Measurements from ENCODE around the gene NCOA3. TPM values are rescaled to one million over a fixed set of nuclear protein-coding genes. Genes with fewer than 3 reads are reported as not detected.
"Not testable (repeated sequence)": the region's sequence is repeated elsewhere in the genome, so short reads cannot be mapped to it uniquely, and the experiment has no call there.

Gene NCOA3
- total RNA-seq, 2 experiments from 2014 or later: 71.3 to 74.2 TPM

GRCh38 chr20:47574616-47575364 lies 73.1 kb downstream of the NCOA3 start:
- POLR2A ChIA-PET: no interaction called here
- no peaks in the 10 kb centered on the region for H3K27me3 Mint-ChIP-seq
- H3K4me1 Mint-ChIP-seq: peaks cover 44% of the 10 kb centered on the region
- DNase-seq (no peak), ATAC-seq (ENCODE audit: low read depth) (no peak)
- H3K36me3 Mint-ChIP-seq: peaks cover 26% of the 10 kb centered on the region
- no peak overlapping the region for H3K4me3 Mint-ChIP-seq
- H3K27ac Mint-ChIP-seq: no peak overlapping the region
- peaks cover 2% of the 10 kb centered on the region for H3K9me3 Mint-ChIP-seq

GRCh38 chr20:47576516-47577033 lies 74.9 kb downstream of the NCOA3 start:
- Mint-ChIP-seq H3K4me1 (peaks cover 48% of the 10 kb centered on the region), H3K36me3 (peaks cover 16% of the 10 kb centered on the region), H3K27ac (peak overlapping the region; percentile 53), H3K27me3 (no peaks in the 10 kb centered on the region), H3K4me3 (peak overlapping the region; percentile 76), H3K9me3 (no peaks in the 10 kb centered on the region)
- POLR2A ChIA-PET: interaction anchor here (0.6 kb wide), 2 partner anchors 24 to 73 kb away, joined by 5 read pairs; no protein-coding TSS in a partner anchor
- ATAC-seq (ENCODE audit: low read depth) (peak; percentile 48), DNase-seq (no peak)

GRCh38 chr20:47577314-47577713 lies 75.6 kb downstream of the NCOA3 start:
- Mint-ChIP-seq H3K27ac (no peak overlapping the region), H3K27me3 (no peaks in the 10 kb centered on the region), H3K9me3 (no peaks in the 10 kb centered on the region), H3K4me1 (peaks cover 42% of the 10 kb centered on the region), H3K4me3 (no peak overlapping the region), H3K36me3 (peaks cover 13% of the 10 kb centered on the region)
- DNase-seq: no peak
- no peak for ATAC-seq (ENCODE audit: low read depth)
- POLR2A ChIA-PET: interaction anchor here (0.6 kb wide), 1 partner anchor 73 kb away, joined by 5 read pairs; no protein-coding TSS in a partner anchor

- no peaks in the 10 kb centered on the region for H3K27me3 Mint-ChIP-seq
- ATAC-seq (ENCODE audit: low read depth): no peak
- H3K4me3 Mint-ChIP-seq: no peak overlapping the region
- DNase-seq: no peak
- POLR2A ChIA-PET: no interaction called here
- peaks cover 37% of the 10 kb centered on the region for H3K4me1 Mint-ChIP-seq
- H3K36me3 Mint-ChIP-seq: peaks cover 15% of the 10 kb centered on the region
- no peaks in the 10 kb centered on the region for H3K9me3 Mint-ChIP-seq
- H3K27ac Mint-ChIP-seq: no peak overlapping the region
Observed at GRCh38 chr20:47578543-47578942, 76.9 kb downstream of the NCOA3 start.

GRCh38 chr20:47580686-47581085 lies 79.0 kb downstream of the NCOA3 start:
- POLR2A ChIA-PET: interaction anchor here (0.6 kb wide), 1 partner anchor 58 kb away, joined by 5 read pairs; no protein-coding TSS in a partner anchor
- H3K27ac Mint-ChIP-seq; ATAC-seq (ENCODE audit: low read depth); H3K4me3 Mint-ChIP-seq; H3K9me3 Mint-ChIP-seq; DNase-seq; H3K27me3 Mint-ChIP-seq: not testable (repeated sequence)
- H3K4me1 Mint-ChIP-seq: peaks cover 32% of the 10 kb centered on the region
- peaks cover 23% of the 10 kb centered on the region for H3K36me3 Mint-ChIP-seq

GRCh38 chr20:47581090-47581489 lies 79.4 kb downstream of the NCOA3 start:
- H3K4me3 Mint-ChIP-seq: no peak overlapping the region
- H3K36me3 Mint-ChIP-seq: peaks cover 24% of the 10 kb centered on the region
- ATAC-seq (ENCODE audit: low read depth): no peak
- H3K27me3 Mint-ChIP-seq: no peaks in the 10 kb centered on the region
- DNase-seq: no peak
- H3K9me3 Mint-ChIP-seq: no peaks in the 10 kb centered on the region
- peaks cover 29% of the 10 kb centered on the region for H3K4me1 Mint-ChIP-seq
- no peak overlapping the region for H3K27ac Mint-ChIP-seq
- POLR2A ChIA-PET: interaction anchor here (0.6 kb wide), 1 partner anchor 59 kb away, joined by 5 read pairs; no protein-coding TSS in a partner anchor

- Mint-ChIP-seq H3K36me3 (peaks cover 31% of the 10 kb centered on the region), H3K27me3 (no peaks in the 10 kb centered on the region), H3K4me3 (no peak overlapping the region), H3K4me1 (peaks cover 18% of the 10 kb centered on the region), H3K9me3 (no peaks in the 10 kb centered on the region), H3K27ac (no peak overlapping the region)
- ATAC-seq (ENCODE audit: low read depth): no peak
- DNase-seq: no peak
- POLR2A ChIA-PET: no interaction called here
Observed at GRCh38 chr20:47583551-47583950, 81.9 kb downstream of the NCOA3 start.

GRCh38 chr20:47585087-47585747 lies 83.5 kb downstream of the NCOA3 start:
- POLR2A ChIA-PET: no interaction called here
- ATAC-seq (ENCODE audit: low read depth) (no peak), DNase-seq (no peak)
- Mint-ChIP-seq H3K27me3 (no peaks in the 10 kb centered on the region), H3K27ac (no peak overlapping the region), H3K4me1 (peaks cover 9% of the 10 kb centered on the region), H3K4me3 (no peak overlapping the region), H3K36me3 (peaks cover 27% of the 10 kb centered on the region), H3K9me3 (no peaks in the 10 kb centered on the region)

- peaks cover 30% of the 10 kb centered on the region for H3K36me3 Mint-ChIP-seq
- H3K4me1 Mint-ChIP-seq: peaks cover 11% of the 10 kb centered on the region
- DNase-seq (no peak), ATAC-seq (ENCODE audit: low read depth) (no peak)
- no peak overlapping the region for H3K4me3 Mint-ChIP-seq
- no peak overlapping the region for H3K27ac Mint-ChIP-seq
- no peaks in the 10 kb centered on the region for H3K27me3 Mint-ChIP-seq
- POLR2A ChIA-PET: no interaction called here
- H3K9me3 Mint-ChIP-seq: no peaks in the 10 kb centered on the region
Observed at GRCh38 chr20:47586649-47587294, 85.1 kb downstream of the NCOA3 start.

- no peak for DNase-seq
- no peaks in the 10 kb centered on the region for H3K27me3 Mint-ChIP-seq
- peaks cover 34% of the 10 kb centered on the region for H3K36me3 Mint-ChIP-seq
- H3K9me3 Mint-ChIP-seq: no peaks in the 10 kb centered on the region
- POLR2A ChIA-PET: no interaction called here
- no peak for ATAC-seq (ENCODE audit: low read depth)
- peaks cover 15% of the 10 kb centered on the region for H3K4me1 Mint-ChIP-seq
- H3K4me3 Mint-ChIP-seq: no peak overlapping the region
- no peak overlapping the region for H3K27ac Mint-ChIP-seq
Observed at GRCh38 chr20:47588158-47588557, 86.5 kb downstream of the NCOA3 start.

- peaks cover 1% of the 10 kb centered on the region for H3K9me3 Mint-ChIP-seq
- POLR2A ChIA-PET: interaction anchor here (0.6 kb wide), 1 partner anchor 47 kb away, joined by 4 read pairs; no protein-coding TSS in a partner anchor
- no peaks in the 10 kb centered on the region for H3K27me3 Mint-ChIP-seq
- no peak overlapping the region for H3K27ac Mint-ChIP-seq
- H3K4me3 Mint-ChIP-seq: no peak overlapping the region
- DNase-seq (no peak), ATAC-seq (ENCODE audit: low read depth) (no peak)
- peaks cover 12% of the 10 kb centered on the region for H3K4me1 Mint-ChIP-seq
- H3K36me3 Mint-ChIP-seq: peaks cover 37% of the 10 kb centered on the region
Observed at GRCh38 chr20:47591231-47591630, 89.5 kb downstream of the NCOA3 start.

- ATAC-seq (ENCODE audit: low read depth) (no peak), DNase-seq (no peak)
- H3K36me3 Mint-ChIP-seq: peaks cover 33% of the 10 kb centered on the region
- H3K27ac Mint-ChIP-seq: no peak overlapping the region
- no peaks in the 10 kb centered on the region for H3K27me3 Mint-ChIP-seq
- H3K9me3 Mint-ChIP-seq: peaks cover 1% of the 10 kb centered on the region
- peaks cover 16% of the 10 kb centered on the region for H3K4me1 Mint-ChIP-seq
- H3K4me3 Mint-ChIP-seq: no peak overlapping the region
- POLR2A ChIA-PET: no interaction called here
Observed at GRCh38 chr20:47594157-47594556, 92.5 kb downstream of the NCOA3 start.

GRCh38 chr20:47595138-47595537 lies 93.5 kb downstream of the NCOA3 start:
- POLR2A ChIA-PET; ATAC-seq (ENCODE audit: low read depth); H3K27me3 Mint-ChIP-seq; H3K4me3 Mint-ChIP-seq; H3K27ac Mint-ChIP-seq; H3K9me3 Mint-ChIP-seq; DNase-seq: not testable (repeated sequence)
- H3K4me1 Mint-ChIP-seq: peaks cover 22% of the 10 kb centered on the region
- peaks cover 35% of the 10 kb centered on the region for H3K36me3 Mint-ChIP-seq

All from activated naive CD8-positive, alpha-beta T cell treated with anti-CD3 and anti-CD28 coated beads, Interleukin-2, amount 10 ng/mL, durations not matched to agents 7 days and 5 days (primary cell).